ENCODE measurements around the gene PRPH.

DNA sequence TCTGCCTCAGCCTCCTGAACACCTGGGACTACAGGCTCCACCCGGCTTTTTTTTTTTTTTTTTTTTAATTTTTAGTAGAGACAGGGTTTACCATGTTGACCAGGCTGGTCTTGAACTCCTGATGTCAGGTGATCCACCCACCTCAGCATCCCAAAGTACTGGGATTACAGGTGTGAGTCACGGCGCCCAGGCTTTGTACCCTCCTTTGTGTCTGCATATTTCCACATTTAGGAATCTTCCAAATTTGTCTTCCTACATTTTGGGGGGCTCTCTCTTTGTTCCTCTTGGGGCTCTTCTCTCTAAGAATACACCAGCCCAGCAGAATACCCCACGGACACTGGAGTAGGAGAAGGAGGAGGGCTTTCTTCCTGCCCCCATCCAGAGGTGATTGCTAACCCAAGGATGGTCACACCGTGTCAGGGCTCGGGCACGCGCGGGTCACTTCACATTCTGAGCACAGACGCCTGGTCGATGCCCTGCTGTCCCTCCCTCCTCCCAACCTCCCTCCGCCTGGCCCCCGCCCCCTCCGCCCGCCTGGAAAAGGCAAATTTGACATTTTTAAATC is 49.6 kb downstream of the PRPH start:
- no peak for TF ChIP-seq EZH2 (IDR thresholded peaks at IDR 0.05; ENCODE audit: borderline replicate concordance, low read depth, low read length, poor library complexity, severe bottlenecking)
- TF ChIP-seq, protein P1, sequence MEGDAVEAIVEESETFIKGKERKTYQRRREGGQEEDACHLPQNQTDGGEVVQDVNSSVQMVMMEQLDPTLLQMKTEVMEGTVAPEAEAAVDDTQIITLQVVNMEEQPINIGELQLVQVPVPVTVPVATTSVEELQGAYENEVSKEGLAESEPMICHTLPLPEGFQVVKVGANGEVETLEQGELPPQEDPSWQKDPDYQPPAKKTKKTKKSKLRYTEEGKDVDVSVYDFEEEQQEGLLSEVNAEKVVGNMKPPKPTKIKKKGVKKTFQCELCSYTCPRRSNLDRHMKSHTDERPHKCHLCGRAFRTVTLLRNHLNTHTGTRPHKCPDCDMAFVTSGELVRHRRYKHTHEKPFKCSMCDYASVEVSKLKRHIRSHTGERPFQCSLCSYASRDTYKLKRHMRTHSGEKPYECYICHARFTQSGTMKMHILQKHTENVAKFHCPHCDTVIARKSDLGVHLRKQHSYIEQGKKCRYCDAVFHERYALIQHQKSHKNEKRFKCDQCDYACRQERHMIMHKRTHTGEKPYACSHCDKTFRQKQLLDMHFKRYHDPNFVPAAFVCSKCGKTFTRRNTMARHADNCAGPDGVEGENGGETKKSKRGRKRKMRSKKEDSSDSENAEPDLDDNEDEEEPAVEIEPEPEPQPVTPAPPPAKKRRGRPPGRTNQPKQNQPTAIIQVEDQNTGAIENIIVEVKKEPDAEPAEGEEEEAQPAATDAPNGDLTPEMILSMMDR (conservative IDR thresholded peaks at IDR 0.05; ENCODE audit: low read depth, low read length): no peak

Data from A673 (cell line).